GM13976 (cell line): ENCODE data around the gene FGFBP1.

Source experiments
- DNase-seq: peaks from one replicate; pipeline ENCODE4 v3.0.0; 2012; ENCODE audit warnings: low spot score
- in situ Hi-C: fragments of 300-500 bp; cut with MboI; formaldehyde crosslinking; loops from one replicate; pipeline ENCODE4 v1.12.0; 2022; ENCODE audit warnings: low sequenced_read_pairs, mixed read lengths, inconsistent platforms; ENCODE audit not compliant: unreplicated experiment
- TF ChIP-seq, protein P1 (sequence below): IDR thresholded peaks from 2 replicates; pipeline ENCODE4 v1.5.1; 2012; ENCODE audit warnings: borderline replicate concordance, mild to moderate bottlenecking; ENCODE audit not compliant: insufficient read depth; ENCODE audit errors: extremely low read depth, missing control alignments, control extremely low read depth

FGFBP1 gene

DNA sequence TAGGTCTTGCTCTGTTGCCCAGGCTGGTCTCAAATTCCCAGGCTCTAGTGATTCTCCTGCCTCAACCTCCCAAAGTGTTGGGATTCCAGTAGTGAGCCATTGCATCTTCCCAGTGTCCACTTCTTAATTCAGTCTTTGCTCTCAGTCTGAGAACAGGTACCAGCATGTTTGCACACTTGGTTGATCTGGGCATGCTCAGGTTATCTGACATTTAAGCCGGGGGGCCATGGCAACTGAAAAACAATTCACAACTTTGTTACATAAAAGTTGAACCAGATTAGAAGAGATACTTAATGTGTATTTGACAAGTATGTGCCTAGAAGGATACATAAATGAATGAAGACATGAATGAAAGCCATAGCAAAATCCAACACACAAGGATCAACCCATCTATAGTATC, 39.0 kb downstream of the FGFBP1 start:
- TF ChIP-seq, protein P1, sequence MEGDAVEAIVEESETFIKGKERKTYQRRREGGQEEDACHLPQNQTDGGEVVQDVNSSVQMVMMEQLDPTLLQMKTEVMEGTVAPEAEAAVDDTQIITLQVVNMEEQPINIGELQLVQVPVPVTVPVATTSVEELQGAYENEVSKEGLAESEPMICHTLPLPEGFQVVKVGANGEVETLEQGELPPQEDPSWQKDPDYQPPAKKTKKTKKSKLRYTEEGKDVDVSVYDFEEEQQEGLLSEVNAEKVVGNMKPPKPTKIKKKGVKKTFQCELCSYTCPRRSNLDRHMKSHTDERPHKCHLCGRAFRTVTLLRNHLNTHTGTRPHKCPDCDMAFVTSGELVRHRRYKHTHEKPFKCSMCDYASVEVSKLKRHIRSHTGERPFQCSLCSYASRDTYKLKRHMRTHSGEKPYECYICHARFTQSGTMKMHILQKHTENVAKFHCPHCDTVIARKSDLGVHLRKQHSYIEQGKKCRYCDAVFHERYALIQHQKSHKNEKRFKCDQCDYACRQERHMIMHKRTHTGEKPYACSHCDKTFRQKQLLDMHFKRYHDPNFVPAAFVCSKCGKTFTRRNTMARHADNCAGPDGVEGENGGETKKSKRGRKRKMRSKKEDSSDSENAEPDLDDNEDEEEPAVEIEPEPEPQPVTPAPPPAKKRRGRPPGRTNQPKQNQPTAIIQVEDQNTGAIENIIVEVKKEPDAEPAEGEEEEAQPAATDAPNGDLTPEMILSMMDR: no peak
- no peak for DNase-seq
- in situ Hi-C loops: loop anchor here (25.0 kb wide), 1 partner anchor 162 kb away; no protein-coding TSS in a partner anchor

DNA sequence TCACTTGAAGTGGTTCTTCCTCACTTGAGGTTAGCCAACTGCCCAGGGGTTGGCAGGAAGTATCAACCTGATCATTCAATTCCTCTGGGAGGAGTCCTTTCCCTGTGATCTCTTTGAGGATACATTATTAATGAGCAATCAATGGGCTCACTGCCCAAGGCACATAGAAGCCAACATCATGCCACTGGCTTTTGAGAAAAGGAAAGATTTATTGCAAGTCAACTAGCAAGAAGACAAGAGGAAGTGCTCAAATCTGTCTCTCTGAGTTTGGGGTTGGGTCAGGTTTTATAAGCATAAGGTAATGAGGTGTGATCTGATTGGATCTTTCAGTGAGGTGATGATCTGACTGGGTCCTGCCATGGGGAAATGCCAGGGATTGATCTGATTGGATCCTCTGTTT, 39.6 kb downstream of the FGFBP1 start:
- in situ Hi-C loops: loop anchor here (25.0 kb wide), 1 partner anchor 162 kb away; no protein-coding TSS in a partner anchor
- no peak for DNase-seq
- TF ChIP-seq, protein P1: no peak

DNA sequence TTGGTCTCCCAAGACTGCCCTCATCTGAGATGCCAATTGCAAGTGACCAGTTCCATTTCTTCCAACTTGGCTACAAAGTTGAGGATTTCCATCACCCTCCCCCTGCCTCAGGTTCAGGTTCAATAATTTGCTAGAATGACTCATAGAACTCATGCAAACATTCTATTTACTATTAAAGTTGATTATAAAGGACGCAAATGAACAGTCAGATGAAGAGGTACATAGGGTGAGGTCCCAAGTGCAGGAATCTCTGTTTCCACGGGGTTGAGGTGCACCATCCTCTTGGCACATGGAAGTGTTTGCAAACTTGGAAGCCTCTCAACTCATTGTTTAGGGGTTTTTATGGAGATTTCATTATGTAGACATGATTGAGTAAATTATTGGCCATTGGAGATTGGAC, 41.0 kb downstream of the FGFBP1 start:
- in situ Hi-C loops: loop anchor here (25.0 kb wide), 1 partner anchor 160 kb away; no protein-coding TSS in a partner anchor
- DNase-seq: no peak

DNA sequence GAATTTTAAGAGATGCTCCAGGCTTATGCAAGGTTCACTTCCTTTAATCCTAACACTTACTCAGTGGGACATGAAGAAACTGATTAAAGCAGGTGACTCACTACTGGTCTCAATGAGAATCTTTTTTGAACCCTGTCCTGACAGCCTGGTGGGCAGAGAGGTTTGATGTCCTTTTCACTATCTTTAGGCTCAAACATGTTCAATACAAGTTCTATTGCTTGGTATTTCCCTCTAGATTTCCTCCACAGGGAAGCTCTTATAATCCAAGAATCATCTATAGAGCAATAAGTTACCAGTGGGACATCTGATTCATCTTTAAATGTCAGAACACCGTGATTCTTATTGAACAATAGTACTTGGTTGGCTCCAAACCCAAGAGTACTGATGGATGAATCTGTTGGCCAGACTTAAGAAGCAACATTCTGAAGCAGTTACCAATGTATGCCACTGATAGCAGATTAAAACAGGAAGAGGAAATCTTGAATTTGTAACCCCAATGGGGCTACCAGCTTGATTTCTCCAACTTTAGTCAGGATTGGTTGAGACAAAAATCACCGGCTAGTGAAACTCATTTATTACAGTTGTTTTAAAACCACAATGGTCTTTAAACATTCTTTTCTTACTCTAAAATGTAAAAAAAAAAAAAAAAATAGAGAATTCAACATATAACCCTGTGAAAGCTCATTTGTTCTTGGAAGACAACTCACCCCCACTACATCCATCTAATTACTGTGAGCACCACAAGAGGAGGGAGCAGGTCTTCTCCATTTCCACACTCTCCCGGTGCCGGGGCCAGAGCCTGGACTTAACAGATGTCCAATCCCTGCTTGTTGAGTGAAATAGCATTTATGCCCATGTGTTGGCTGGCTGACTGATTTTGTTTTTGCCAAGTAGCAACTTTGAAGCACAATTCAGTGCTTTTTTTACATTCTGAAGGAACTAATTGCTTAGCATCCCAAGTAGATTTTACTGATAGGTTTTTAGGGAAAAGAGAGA, 43.3 kb downstream of the FGFBP1 start:
- in situ Hi-C loops: loop anchor here (25.0 kb wide), 1 partner anchor 158 kb away; no protein-coding TSS in a partner anchor
- no peak for DNase-seq

More for the DNA sequence above, 41.0 kb downstream of the FGFBP1 start:
- TF ChIP-seq, protein P1: no peak

DNA sequence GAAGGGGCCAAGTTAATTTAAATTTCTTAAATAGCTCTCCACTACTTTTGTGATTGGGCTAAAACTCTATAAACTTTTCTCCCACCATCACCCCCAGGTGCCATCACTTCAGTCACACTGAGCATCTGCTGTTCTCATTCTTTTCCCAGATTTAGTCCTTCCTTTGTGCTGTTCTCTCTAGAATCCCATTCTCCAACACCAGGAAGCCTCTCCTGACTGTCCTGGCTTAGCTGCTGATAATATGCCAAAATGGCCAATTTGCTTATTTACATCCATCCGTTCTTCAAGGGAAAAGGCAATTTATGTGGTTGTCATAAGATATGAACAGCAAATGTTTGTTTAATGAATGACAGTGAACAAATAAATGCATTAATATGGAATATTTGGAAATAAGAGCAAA, 44.1 kb downstream of the FGFBP1 start:
- in situ Hi-C loops: loop anchor here (25.0 kb wide), 1 partner anchor 157 kb away; no protein-coding TSS in a partner anchor
- no peak for DNase-seq
- TF ChIP-seq, protein P1: no peak

More for the DNA sequence above, 43.3 kb downstream of the FGFBP1 start:
- TF ChIP-seq, protein P1: no peak

DNA sequence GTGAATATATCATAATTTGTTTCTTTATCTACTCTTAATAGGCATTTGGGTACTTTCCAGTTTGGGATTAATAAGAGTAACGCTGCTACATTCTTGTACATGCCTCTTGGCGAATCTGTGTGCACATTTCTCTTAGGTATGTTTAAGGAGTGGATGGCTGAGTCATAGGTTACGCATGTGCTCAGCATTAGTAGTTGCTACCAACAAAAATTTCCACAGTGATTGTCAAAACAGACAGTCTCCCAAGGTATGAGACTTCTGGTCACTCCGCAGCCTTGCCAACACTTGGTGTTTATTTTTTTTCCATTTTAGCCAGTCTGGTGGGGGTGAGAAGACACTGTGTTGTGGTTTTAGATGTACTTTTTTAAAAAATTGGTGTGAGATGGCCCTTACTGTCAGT, 44.6 kb downstream of the FGFBP1 start:
- TF ChIP-seq, protein P1: no peak
- in situ Hi-C loops: loop anchor here (25.0 kb wide), 1 partner anchor 157 kb away; no protein-coding TSS in a partner anchor
- no peak for DNase-seq
